Stimulated activated CD4-positive, alpha-beta T cell treated with anti-CD3 and anti-CD28 coated beads, Interleukin-1b, Interleukin-23, amount 100 ng/mL, for 24 hours (primary cell): Measurements from ENCODE around the gene HAND2.

Source experiments
- DNase-seq, 4 experiments: peaks; one replicate each; pipeline ENCODE4 v3.0.0-alpha.2; 2020; ENCODE audit warnings: low read depth in 4 of 4, low spot score in 1 of 4

HAND2 gene

GRCh38 chr4:173529477-173530325 lies at the start of gene HAND2:
HAND2 (minus strand) TSS chr4:173530229; CDS start chr4:173529289, 940 bp downstream.
- DNase-seq = no peak

DNA sequence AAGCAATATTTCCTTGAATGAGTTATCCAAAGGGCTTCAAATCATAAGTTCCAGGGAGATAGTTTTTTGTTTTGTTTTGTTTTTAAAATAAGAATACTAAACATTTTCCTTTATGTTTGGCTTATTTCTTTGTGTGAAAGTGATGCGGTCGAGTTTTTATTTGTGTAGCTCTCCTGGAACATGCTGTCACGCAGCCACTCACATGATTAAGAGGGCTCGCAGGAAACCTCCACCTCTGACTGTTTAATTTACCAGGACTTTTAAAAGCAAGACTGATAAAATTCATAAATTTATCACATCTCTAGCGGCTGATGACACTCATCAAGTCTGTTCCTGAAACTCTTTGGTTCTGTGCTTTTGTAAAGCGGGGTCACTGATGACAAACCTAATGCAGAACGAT lies 48.9 kb upstream of the HAND2 start:
- DNase-seq = no peak

DNA sequence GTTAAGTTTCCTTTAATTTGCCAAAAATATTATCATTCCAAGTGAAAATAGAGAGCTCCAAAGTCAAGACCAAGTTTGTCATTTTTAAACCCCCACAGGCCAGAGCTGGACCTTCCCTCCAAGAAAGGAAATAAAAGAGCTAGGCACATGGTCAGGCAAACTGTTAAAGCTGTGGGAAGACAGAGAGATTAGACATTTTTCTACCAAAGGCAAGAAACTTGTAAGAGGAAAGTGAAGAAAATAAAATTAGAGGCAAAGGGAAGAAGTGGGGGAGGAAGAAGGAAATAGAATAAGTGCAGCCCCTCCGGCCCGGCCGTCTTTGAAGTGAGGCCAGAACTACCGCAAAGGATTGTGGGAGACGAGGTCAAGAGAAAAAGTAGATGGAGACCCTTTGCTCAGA lies 47.9 kb upstream of the HAND2 start:
- DNase-seq = no peak

DNA sequence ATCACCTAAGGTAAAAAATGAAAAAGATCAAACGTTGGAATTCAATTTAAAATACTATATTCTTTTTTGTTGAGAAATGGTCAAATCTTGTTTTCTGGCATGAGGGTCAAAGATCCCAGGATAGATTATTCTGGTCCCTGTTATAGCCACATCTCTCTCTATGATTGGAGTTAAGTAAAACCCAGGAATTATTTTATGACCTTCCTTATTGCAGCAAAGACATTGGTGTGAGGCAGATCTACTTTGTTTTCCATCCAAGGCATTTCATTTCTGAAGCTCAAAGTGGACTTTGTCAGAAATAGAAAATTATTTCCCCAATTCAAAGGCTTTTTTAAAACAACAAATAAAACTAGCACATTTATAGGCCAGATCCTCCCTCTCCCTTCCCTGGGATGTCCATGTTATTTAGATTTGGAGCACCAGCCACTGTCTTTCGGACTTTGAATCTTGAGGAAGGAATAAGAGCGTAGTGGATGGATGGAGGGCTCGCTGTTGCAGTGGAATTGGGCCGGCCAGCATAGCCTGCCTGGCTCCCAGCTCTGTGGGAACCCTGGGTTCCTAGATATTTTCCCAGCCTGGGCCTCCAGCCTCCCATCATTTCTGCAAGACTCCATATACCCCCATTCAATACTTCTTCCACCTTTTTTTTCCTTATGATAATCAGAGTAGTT lies 45.6 kb upstream of the HAND2 start:
- DNase-seq = no peak

DNA sequence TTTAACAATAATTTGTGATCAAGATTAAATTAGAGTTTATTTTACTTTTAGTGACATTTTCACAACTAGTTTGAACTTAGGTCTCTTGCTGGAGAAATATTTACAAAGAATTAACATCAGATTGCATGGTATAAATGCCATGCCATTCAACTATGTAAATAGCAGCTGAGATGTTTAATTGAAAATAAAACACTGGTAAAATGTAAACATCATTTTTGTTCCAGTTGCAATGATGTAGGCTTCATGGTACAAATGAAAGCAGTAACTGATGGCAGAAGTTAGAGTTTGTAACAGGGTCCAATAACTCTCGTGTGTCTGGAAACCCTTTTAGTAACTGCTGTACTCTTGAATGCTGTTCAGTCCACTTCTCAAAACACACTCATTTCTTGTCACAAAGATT lies 43.7 kb upstream of the HAND2 start:
- DNase-seq = no peak

- no peak for DNase-seq
Observed at GRCh38 chr4:173573286-173573685, 43.3 kb upstream of the HAND2 start.

- DNase-seq = no peak
Observed at GRCh38 chr4:173572493-173573129, 42.6 kb upstream of the HAND2 start.

DNA sequence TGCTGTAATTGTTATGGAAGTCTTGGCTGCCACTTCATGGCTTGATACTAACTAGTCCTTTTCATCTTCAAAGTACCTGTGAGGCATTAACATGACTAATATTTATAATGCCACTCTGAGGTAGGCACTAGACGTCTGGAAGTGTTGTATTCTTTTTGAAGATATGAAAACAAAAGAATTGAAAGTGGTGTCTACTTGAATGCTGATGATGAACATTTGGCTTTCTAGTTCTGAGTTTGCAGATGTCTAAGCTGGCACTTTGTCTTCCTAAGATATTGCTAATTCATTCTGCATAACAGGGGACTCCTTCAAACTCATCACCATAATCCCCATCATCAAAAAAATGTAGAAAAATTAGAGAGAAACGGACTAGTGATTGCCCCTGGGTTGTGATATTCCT lies 41.6 kb upstream of the HAND2 start:
- DNase-seq = no peak

GRCh38 chr4:173565281-173565680 lies 35.3 kb upstream of the HAND2 start:
- DNase-seq = no peak

DNA sequence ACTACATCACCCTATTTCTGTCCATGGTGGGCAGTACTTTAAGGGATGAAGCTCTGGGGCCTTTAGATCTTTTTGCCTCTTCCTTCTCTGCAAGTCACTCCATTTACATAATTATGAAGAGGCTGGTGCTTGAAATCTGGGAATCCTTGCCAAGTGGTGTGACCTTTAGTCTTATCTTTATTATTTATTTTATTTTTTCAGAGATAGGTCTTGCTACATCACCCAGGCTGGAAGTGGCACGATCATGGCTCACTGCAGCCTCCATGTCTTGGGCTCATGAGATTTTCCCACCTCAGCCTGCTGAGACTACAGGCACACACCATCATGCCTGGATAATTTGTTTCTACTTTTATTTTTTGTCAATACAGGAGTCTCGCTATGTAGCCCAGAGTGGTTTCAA lies 34.4 kb upstream of the HAND2 start:
- DNase-seq = no peak

DNA sequence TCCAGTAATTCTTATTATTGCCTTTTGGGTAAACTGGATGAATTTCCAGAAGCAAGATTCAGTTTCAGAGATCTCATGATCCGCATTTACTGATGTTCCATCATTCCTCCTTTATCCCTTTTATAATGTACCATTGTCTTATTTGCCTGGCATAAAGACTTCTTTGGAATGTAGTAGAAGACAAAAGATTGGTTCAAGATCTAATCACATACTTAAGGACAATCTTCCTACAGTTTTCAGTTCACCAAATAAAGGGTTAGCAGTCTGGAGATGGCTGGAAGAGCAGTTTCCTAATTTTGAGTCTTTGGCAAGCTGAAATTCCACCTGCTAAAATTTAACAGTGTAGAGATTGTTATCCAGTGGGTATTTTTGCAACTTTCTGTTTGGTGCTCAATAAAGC lies 30.9 kb upstream of the HAND2 start:
- DNase-seq = no peak

DNA sequence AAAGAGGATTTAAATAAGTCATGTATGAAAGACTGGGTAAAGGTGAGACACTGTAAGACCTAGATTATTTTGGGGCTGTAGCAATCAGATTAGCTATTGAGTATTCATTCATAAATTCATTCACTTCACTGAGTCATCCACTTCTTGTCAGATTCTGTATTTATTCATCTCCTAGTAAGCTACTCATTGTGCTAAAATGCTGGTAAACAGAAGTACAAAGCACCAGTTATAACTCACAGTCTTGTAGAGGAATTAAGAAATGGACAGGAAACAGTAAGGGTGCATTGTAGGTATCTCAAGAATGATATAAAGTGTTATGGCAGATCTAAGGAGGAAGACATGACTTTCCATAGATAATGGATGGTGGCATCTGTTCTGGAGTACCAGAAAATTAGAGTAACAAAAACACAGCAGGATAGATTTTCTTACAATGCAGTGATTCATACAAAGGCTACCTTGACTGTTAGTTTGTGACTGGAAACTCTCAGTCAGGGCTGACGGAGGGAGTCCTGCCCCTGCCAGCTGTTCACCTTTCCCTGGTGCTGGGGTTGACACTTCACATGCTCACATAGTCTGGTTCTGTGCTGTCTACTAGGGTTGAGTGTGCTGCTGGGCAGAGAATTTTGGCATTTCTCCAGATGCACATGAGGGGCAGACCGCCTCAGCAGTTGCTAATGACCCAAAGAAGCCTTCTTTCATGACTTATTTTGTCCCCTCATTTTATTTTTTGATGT lies 26.5 kb upstream of the HAND2 start:
- DNase-seq = no peak

- DNase-seq = no peak
Observed at GRCh38 chr4:173547889-173548288, 17.9 kb upstream of the HAND2 start.

DNA sequence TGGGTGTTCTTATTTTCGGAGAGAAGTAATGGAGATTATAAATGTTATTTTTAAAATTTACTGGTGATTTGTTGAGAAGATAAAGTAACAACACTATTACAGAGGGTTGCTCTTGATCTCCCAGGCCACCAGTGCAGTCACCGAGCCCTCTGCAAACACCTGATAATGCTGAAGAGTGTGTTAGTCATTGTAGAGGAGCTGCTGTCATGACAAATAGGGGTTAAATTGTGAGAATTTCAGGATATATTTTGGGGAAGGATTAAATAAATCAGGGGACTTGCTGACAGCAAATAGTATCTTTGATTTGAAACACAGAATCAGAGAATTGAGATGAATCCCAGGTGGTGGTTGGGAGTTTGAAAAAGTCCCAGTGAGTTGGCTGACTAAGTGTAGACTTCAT lies 16.7 kb upstream of the HAND2 start:
- no peak for DNase-seq

GRCh38 chr4:173545440-173545839 lies 15.4 kb upstream of the HAND2 start:
- no peak for DNase-seq

DNA sequence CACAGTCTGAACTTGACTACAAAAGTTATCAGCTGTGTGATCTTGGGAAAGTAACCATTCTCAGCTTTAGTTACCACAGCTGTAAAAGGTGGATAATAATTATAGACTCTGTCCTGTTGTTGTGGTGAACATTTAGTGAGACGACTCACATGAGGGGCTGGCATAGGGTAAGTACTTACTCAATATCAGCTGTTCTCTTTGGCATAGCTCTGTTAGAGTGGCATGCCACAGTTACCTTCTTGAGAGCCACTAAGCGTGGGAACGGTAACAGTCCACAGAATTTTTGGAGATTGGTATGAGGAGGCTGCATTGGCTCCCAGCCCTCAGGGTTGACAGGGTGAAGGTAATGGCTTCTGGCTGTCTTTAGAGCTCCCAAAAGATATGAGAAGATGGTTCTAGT lies 13.2 kb upstream of the HAND2 start:
- DNase-seq = no peak

DNA sequence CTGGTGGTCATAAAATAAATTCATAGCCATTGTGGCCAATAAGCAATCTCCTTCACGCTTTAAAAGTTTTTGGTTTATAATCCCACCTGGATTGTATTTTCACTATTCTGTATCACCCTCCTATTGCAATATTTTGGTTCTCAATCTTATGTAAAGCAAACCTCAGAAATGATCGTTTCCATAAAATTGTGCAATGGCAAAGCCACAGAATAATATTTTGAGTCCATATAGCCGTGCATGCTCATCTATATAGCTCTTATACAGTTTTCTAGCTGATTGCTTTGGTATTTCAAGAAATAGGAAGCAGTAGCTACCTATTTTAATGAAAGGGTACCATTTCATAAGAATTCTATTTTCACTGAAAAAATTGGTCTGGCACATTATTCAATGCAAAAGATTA lies 10.0 kb upstream of the HAND2 start:
- DNase-seq = no peak

GRCh38 chr4:173538909-173539445 lies 8.9 kb upstream of the HAND2 start:
- no peak for DNase-seq

GRCh38 chr4:173538148-173538908 lies 8.3 kb upstream of the HAND2 start:
- DNase-seq = no peak

DNA sequence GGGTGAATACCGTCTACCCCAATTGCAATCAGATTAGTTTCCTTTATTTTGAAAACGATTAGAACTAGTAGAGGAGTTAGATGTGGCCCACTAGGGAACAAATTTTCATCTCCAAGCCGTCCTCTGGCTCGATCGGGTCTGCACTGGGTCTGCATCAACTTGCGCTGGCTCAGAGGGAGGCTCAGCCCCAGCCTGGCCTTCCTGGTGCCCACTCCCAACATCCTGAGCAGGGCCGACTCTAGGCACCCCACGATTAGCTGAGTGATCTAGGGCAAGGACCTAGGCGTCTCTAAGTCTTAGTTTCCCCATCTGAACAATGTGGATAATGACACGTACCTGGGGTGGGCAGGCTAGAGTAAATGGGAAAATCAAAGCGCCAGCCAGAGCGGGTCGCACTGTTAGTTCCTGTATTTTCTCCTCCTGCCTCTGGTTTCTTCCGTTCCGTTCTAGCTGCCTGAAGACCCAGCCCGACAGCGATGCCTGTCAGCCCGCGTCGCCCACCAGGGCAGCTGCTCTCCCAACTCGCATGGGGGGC lies 7.7 kb upstream of the HAND2 start:
- DNase-seq = no peak
